ENCODE data around the gene MGAT4A. TPM values are rescaled to one million over a fixed set of nuclear protein-coding genes. Genes with fewer than 3 reads are reported as not detected.

The MGAT4A gene
- total and polyA plus RNA-seq, 2 of the 13 experiments (the other 11 are each of a cell fraction or from before 2014, with no cell fraction given): 47.2 to 90.9 TPM

DNA sequence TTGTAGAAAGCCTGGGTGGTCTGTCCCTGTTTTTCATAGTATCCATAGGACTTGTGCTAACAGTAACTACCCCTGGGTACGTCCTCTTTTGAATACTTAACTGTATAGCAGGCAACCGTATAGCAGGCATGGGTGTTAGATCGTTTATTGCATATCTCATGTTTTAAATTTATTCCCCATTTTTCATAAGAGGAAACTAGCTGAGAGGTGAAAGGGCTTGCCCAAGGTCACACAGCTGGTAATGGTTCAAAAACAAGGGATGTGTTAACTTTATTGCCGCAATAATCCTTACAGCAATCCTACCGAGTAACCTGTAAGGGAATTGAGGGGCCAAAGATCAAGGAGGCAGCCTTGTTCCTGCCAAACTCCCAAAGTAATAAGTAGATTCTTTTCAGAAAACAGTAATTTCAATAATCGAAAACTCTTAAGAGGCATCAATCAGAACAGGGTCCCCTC is 990 bp upstream of the MGAT4A start (continued):
- TF ChIP-seq FOXO1 (CRISPR knock-in tag; IDR thresholded peaks at IDR 0.05) (peak; percentile 11; the same call in 1 of the 2 replicates), IRF2 (CRISPR knock-in tag; IDR thresholded peaks at IDR 0.05) (peak; percentile 38; the same call in 1 of the 2 replicates), EZH2 (conservative IDR thresholded peaks at IDR 0.05; ENCODE audit: low read depth, low read length) (no peak), ZNF660 (CRISPR knock-in tag; IDR thresholded peaks at IDR 0.05; ENCODE audit: borderline replicate concordance, low read depth) (no peak), ONECUT2 (CRISPR knock-in tag; IDR thresholded peaks at IDR 0.05) (no peak), KDM4B (CRISPR knock-in tag; IDR thresholded peaks at IDR 0.05) (peak; percentile 43; the same call in 1 of the 2 replicates), BCL6 (CRISPR knock-in tag; IDR thresholded peaks at IDR 0.05) (peak; percentile 27; the same call in 1 of the 2 replicates), CHD2 (IDR thresholded peaks at IDR 0.05; ENCODE audit: low read depth, low read length) (no peak), ZBTB38 (CRISPR knock-in tag; IDR thresholded peaks at IDR 0.05) (no peak), GATA4 (IDR thresholded peaks at IDR 0.05; ENCODE audit: borderline replicate concordance, low read depth) (no peak), ZNF543 (CRISPR knock-in tag; IDR thresholded peaks at IDR 0.05) (peak; percentile 20; the same call in 1 of the 2 replicates), ZNF772 (CRISPR knock-in tag; IDR thresholded peaks at IDR 0.05) (no peak), SP5 (CRISPR knock-in tag; IDR thresholded peaks at IDR 0.05; ENCODE audit: borderline replicate concordance, low read depth) (no peak), GATAD2A (CRISPR knock-in tag; IDR thresholded peaks at IDR 0.05) (peak; percentile 62; the same call in 1 of the 2 replicates), MEF2D (CRISPR knock-in tag; IDR thresholded peaks at IDR 0.05) (0 out of 2 replicates have a peak, but pooled peaks have one; percentile 25), MED1 (CRISPR knock-in tag; IDR thresholded peaks at IDR 0.05) (peak; percentile 41; the same call in 1 of the 2 replicates), DMAP1 (CRISPR knock-in tag; IDR thresholded peaks at IDR 0.05) (0 out of 2 replicates have a peak, but pooled peaks have one; percentile 43), WIZ (CRISPR knock-in tag; IDR thresholded peaks at IDR 0.05) (no peak), THAP11 (CRISPR knock-in tag; IDR thresholded peaks at IDR 0.05) (peak; percentile 41; the same call in 1 of the 2 replicates), RARA (CRISPR knock-in tag; IDR thresholded peaks at IDR 0.05) (peak; percentile 35), NFIC (IDR thresholded peaks at IDR 0.05; ENCODE audit: low read length) (peak; percentile 44; the same call in 1 of the 2 replicates)
- TF ChIP-seq, protein P1, sequence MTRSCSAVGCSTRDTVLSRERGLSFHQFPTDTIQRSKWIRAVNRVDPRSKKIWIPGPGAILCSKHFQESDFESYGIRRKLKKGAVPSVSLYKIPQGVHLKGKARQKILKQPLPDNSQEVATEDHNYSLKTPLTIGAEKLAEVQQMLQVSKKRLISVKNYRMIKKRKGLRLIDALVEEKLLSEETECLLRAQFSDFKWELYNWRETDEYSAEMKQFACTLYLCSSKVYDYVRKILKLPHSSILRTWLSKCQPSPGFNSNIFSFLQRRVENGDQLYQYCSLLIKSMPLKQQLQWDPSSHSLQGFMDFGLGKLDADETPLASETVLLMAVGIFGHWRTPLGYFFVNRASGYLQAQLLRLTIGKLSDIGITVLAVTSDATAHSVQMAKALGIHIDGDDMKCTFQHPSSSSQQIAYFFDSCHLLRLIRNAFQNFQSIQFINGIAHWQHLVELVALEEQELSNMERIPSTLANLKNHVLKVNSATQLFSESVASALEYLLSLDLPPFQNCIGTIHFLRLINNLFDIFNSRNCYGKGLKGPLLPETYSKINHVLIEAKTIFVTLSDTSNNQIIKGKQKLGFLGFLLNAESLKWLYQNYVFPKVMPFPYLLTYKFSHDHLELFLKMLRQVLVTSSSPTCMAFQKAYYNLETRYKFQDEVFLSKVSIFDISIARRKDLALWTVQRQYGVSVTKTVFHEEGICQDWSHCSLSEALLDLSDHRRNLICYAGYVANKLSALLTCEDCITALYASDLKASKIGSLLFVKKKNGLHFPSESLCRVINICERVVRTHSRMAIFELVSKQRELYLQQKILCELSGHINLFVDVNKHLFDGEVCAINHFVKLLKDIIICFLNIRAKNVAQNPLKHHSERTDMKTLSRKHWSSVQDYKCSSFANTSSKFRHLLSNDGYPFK (CRISPR knock-in tag; IDR thresholded peaks at IDR 0.05; ENCODE audit: borderline replicate concordance): no peak
- TF ChIP-seq, protein P2, sequence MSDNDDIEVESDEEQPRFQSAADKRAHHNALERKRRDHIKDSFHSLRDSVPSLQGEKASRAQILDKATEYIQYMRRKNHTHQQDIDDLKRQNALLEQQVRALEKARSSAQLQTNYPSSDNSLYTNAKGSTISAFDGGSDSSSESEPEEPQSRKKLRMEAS (IDR thresholded peaks at IDR 0.05): 0 out of 2 replicates have a peak, but pooled peaks have one; percentile 17
- TF ChIP-seq, protein P3, sequence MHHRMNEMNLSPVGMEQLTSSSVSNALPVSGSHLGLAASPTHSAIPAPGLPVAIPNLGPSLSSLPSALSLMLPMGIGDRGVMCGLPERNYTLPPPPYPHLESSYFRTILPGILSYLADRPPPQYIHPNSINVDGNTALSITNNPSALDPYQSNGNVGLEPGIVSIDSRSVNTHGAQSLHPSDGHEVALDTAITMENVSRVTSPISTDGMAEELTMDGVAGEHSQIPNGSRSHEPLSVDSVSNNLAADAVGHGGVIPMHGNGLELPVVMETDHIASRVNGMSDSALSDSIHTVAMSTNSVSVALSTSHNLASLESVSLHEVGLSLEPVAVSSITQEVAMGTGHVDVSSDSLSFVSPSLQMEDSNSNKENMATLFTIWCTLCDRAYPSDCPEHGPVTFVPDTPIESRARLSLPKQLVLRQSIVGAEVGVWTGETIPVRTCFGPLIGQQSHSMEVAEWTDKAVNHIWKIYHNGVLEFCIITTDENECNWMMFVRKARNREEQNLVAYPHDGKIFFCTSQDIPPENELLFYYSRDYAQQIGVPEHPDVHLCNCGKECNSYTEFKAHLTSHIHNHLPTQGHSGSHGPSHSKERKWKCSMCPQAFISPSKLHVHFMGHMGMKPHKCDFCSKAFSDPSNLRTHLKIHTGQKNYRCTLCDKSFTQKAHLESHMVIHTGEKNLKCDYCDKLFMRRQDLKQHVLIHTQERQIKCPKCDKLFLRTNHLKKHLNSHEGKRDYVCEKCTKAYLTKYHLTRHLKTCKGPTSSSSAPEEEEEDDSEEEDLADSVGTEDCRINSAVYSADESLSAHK (CRISPR knock-in tag; IDR thresholded peaks at IDR 0.05; ENCODE audit: borderline replicate concordance): no peak
- TF ChIP-seq, protein P4, sequence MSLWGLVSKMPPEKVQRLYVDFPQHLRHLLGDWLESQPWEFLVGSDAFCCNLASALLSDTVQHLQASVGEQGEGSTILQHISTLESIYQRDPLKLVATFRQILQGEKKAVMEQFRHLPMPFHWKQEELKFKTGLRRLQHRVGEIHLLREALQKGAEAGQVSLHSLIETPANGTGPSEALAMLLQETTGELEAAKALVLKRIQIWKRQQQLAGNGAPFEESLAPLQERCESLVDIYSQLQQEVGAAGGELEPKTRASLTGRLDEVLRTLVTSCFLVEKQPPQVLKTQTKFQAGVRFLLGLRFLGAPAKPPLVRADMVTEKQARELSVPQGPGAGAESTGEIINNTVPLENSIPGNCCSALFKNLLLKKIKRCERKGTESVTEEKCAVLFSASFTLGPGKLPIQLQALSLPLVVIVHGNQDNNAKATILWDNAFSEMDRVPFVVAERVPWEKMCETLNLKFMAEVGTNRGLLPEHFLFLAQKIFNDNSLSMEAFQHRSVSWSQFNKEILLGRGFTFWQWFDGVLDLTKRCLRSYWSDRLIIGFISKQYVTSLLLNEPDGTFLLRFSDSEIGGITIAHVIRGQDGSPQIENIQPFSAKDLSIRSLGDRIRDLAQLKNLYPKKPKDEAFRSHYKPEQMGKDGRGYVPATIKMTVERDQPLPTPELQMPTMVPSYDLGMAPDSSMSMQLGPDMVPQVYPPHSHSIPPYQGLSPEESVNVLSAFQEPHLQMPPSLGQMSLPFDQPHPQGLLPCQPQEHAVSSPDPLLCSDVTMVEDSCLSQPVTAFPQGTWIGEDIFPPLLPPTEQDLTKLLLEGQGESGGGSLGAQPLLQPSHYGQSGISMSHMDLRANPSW (CRISPR knock-in tag; IDR thresholded peaks at IDR 0.05; ENCODE audit: borderline replicate concordance): no peak
